Fibroblast of mammary gland (primary cell): ENCODE results near the gene ANKRD44.

ENCODE experiments used
- DNase-seq: peaks from one replicate; pipeline ENCODE4 v3.0.0-alpha.2; 2010; ENCODE audit warnings: low read depth
- H3K4me3 ChIP-seq: 2 replicates; pipeline ENCODE4 v1.5.1; 2011; ENCODE audit warnings: low read depth, mild to moderate bottlenecking, low read length, moderate library complexity; ENCODE audit not compliant: control insufficient read depth
- TF ChIP-seq, protein P1 (sequence below): conservative IDR thresholded peaks from 2 replicates; pipeline ENCODE4 v1.5.1; 2011; ENCODE audit warnings: low read depth, low read length, inconsistent platforms; ENCODE audit not compliant: control insufficient read depth, insufficient read depth

ANKRD44 gene

DNA sequence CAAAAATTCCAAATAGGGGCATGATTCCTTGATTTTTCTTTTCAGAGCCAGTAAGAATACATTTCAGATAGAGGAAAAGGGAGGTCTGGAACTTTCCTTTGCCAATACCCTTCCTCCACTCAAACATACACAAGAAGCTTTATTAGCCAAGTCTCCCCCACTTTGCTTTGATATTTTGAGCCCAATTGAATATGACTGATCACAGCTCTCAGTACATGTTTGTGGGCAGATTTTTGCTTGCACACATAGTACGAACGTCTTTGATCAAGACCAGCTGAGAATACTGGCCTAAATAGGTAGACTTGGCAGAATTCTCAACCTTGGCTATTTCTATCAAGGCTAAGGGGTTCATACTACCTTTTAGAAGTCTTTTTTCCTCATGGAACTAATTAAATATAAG, 235.3 kb downstream of the ANKRD44 start:
- DNase-seq: no peak
- TF ChIP-seq, protein P1, sequence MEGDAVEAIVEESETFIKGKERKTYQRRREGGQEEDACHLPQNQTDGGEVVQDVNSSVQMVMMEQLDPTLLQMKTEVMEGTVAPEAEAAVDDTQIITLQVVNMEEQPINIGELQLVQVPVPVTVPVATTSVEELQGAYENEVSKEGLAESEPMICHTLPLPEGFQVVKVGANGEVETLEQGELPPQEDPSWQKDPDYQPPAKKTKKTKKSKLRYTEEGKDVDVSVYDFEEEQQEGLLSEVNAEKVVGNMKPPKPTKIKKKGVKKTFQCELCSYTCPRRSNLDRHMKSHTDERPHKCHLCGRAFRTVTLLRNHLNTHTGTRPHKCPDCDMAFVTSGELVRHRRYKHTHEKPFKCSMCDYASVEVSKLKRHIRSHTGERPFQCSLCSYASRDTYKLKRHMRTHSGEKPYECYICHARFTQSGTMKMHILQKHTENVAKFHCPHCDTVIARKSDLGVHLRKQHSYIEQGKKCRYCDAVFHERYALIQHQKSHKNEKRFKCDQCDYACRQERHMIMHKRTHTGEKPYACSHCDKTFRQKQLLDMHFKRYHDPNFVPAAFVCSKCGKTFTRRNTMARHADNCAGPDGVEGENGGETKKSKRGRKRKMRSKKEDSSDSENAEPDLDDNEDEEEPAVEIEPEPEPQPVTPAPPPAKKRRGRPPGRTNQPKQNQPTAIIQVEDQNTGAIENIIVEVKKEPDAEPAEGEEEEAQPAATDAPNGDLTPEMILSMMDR: no peak

DNA sequence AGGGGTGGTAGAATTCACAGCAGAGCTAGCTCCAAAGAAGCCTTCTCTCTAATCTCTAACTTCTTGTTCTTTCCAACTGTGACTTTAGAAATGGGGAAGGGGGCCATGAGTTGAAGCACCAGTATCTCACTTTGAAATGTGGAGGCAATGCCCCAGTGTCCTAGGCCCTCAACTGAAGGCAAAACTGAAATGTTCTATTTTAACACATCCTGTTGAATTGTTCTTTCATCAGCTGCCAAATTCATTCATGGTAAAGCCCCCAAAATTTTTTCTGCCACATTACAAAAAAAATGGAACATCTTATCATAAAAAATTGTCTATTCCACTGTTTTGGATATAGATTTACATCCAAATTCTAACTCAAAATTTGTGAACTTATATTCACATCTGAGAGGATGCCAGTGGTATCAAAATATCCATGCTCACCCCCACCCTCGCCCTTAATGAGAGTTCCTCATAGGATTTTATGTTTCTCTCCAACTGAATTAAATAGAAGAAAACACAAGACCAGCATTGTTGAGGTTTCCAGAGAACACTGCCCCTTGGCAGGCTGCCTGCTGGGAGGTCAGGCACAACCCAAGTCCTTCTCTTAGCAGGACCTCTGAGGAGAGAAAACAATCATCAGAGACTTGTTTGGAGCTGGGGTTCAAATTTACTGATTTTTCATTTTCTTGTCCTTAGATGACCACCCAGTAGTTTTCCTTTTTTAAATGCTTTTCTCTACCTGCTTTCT, 236.7 kb downstream of the ANKRD44 start:
- H3K4me3 ChIP-seq: no peak overlapping the region
- DNase-seq: peak; percentile 24
- TF ChIP-seq, protein P1: no peak

More for the DNA sequence above, 235.3 kb downstream of the ANKRD44 start:
- H3K4me3 ChIP-seq: no peak overlapping the region

- H3K4me3 ChIP-seq: no peak overlapping the region
- TF ChIP-seq, protein P1: no peak
- no peak for DNase-seq
Measured at GRCh38 chr2:197073270-197073669, 237.3 kb downstream of the ANKRD44 start.

DNA sequence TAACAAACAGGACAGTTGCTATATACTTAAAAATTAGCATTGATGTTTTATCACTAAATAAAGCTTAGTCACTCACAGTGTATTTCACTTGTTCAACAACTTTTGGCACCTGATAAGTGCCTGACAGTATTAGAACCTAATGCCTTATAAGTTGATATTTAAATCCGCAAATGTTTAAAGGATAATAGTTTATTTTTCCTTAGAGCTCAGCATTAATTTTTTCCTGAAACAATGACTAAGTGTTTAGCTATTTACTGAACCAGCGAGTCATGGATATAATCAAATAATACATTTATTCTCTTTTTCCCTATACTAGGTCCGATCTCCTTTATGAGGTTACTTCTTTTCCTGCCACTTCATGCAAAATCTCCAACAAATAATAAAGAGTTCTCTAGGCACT, 238.0 kb downstream of the ANKRD44 start:
- TF ChIP-seq, protein P1: no peak
- H3K4me3 ChIP-seq: no peak overlapping the region
- DNase-seq: peak; percentile 6

GRCh38 chr2:197071790-197072436, 238.7 kb downstream of the ANKRD44 start:
- TF ChIP-seq, protein P1: no peak
- peak; percentile 24 for DNase-seq
- no peak overlapping the region for H3K4me3 ChIP-seq

- no peak for DNase-seq
- TF ChIP-seq, protein P1: no peak
- H3K4me3 ChIP-seq: no peak overlapping the region
Measured at GRCh38 chr2:197071213-197071612, 239.4 kb downstream of the ANKRD44 start.
